Measurements from ENCODE around the gene SLC35F5. TPM values are rescaled to one million over a fixed set of nuclear protein-coding genes. Genes with fewer than 3 reads are reported as not detected.
A peak's percentile ranks its signal among the peaks of the same experiment; 100 is the strongest.

The SLC35F5 gene
- polyA plus RNA-seq, 2 of the 4 experiments (the other 2 are of a cell fraction): 45.6 to 86.6 TPM

DNA sequence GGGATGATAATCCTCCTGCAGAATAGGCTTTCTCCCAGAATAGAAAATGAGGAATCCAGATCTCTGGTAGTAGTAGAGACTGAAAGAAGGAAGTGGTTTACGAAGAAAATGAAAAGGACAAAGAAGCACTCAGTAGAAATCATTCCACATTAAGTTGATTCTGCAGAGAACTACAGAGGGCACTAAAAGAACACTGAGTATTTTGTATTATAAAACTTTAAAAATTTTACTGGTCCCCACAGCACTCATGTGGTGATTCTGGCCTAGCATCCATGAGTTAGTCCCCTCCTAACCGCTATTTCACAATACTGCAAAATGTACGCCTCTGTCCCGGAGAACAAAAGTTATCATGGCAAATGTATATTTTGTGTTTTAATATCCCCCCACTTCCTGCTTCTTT, 42.9 kb upstream of the SLC35F5 start:
- Histone ChIP-seq H3K27ac (no peak overlapping the region), H3K4me2 (no peak overlapping the region), H3K9me3 (no peaks in the 10 kb centered on the region), H3K4me1 (peaks cover 12% of the 10 kb centered on the region), H3K4me3 (no peak overlapping the region)
- ChIA-PET CTCF (no interaction called here), POLR2A (no interaction called here)
- WGBS (ENCODE audit: missing lambda C conversion rate): 94% methylated on average over 4 of the region's 4 CpGs
- TF ChIP-seq, protein P1, sequence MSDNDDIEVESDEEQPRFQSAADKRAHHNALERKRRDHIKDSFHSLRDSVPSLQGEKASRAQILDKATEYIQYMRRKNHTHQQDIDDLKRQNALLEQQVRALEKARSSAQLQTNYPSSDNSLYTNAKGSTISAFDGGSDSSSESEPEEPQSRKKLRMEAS (IDR thresholded peaks at IDR 0.05): no peak
- TF ChIP-seq ESRRA (IDR thresholded peaks at IDR 0.05; ENCODE audit: borderline replicate concordance, low read length) (no peak), NR3C1 (IDR thresholded peaks at IDR 0.05) (no peak), CEBPB (IDR thresholded peaks at IDR 0.05) (no peak), SMC3 (IDR thresholded peaks at IDR 0.05) (0 out of 3 replicates have a peak, but pooled peaks have one; percentile 14), RARB (CRISPR knock-in tag; IDR thresholded peaks at IDR 0.05) (no peak), KDM1A (IDR thresholded peaks at IDR 0.05; ENCODE audit: low read depth) (no peak), ZFP36 (IDR thresholded peaks at IDR 0.05; ENCODE audit: borderline replicate concordance, partially characterized antibody) (no peak), RAD21 (conservative IDR thresholded peaks at IDR 0.05 in 1 of 2, IDR thresholded peaks at IDR 0.05 in 1 of 2) (peak in 1 of 2 experiments; percentile 27; a peak in 1 of 5 replicates), PHF8 (IDR thresholded peaks at IDR 0.05; ENCODE audit: borderline replicate concordance, low read depth) (no peak), FOSB (CRISPR knock-in tag; IDR thresholded peaks at IDR 0.05) (no peak)
- TF ChIP-seq, protein P2, sequence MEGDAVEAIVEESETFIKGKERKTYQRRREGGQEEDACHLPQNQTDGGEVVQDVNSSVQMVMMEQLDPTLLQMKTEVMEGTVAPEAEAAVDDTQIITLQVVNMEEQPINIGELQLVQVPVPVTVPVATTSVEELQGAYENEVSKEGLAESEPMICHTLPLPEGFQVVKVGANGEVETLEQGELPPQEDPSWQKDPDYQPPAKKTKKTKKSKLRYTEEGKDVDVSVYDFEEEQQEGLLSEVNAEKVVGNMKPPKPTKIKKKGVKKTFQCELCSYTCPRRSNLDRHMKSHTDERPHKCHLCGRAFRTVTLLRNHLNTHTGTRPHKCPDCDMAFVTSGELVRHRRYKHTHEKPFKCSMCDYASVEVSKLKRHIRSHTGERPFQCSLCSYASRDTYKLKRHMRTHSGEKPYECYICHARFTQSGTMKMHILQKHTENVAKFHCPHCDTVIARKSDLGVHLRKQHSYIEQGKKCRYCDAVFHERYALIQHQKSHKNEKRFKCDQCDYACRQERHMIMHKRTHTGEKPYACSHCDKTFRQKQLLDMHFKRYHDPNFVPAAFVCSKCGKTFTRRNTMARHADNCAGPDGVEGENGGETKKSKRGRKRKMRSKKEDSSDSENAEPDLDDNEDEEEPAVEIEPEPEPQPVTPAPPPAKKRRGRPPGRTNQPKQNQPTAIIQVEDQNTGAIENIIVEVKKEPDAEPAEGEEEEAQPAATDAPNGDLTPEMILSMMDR (IDR thresholded peaks at IDR 0.05): 0 out of 3 replicates have a peak, but pooled peaks have one; percentile 20
- TF ChIP-seq, protein P3, sequence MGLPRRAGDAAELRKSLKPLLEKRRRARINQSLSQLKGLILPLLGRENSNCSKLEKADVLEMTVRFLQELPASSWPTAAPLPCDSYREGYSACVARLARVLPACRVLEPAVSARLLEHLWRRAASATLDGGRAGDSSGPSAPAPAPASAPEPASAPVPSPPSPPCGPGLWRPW (IDR thresholded peaks at IDR 0.05): no peak
- FAIRE-seq (no peak), DNase-seq (ENCODE audit: low read depth in 1 of 2, low spot score in 1 of 2) (no peak), ATAC-seq (no peak)

DNA sequence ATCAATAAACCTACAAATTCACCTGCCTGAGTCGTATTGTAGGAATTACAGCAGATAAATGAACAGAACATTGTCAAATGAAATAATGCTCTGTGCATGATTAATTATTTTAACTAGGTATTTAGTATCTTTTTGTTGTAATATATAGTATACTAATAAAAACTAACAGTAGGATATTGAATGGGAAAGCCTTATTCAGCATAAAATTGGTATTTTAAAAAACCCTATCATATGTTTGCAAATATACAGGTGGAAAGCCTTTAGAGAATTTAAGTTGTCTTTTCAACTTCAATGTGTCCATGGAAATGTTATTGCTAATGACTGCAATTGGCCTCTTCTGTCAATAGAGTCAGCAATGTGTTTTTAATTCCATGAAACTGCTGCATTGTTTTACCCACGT, 40.8 kb upstream of the SLC35F5 start:
- no peak overlapping the region for H3K4me3 ChIP-seq
- ChIA-PET POLR2A (no interaction called here), CTCF (interaction anchor here (0.6 kb wide), 1 partner anchor 755 kb away, joined by 3 read pairs; no protein-coding TSS in a partner anchor)
- WGBS (ENCODE audit: missing lambda C conversion rate): 56% methylated on average over 2 of the region's 2 CpGs
- FAIRE-seq (no peak), ATAC-seq (no peak), DNase-seq (ENCODE audit: low read depth in 1 of 2, low spot score in 1 of 2) (no peak)
- no peak overlapping the region for H3K27ac ChIP-seq
- H3K9me3 ChIP-seq: no peaks in the 10 kb centered on the region
- TF ChIP-seq MAFK (IDR thresholded peaks at IDR 0.05; ENCODE audit: partially characterized antibody) (peak; percentile 49), ZFP36 (IDR thresholded peaks at IDR 0.05; ENCODE audit: borderline replicate concordance, partially characterized antibody) (no peak)
- H3K4me1 ChIP-seq: peaks cover 14% of the 10 kb centered on the region
- H3K4me2 ChIP-seq: no peak overlapping the region

DNA sequence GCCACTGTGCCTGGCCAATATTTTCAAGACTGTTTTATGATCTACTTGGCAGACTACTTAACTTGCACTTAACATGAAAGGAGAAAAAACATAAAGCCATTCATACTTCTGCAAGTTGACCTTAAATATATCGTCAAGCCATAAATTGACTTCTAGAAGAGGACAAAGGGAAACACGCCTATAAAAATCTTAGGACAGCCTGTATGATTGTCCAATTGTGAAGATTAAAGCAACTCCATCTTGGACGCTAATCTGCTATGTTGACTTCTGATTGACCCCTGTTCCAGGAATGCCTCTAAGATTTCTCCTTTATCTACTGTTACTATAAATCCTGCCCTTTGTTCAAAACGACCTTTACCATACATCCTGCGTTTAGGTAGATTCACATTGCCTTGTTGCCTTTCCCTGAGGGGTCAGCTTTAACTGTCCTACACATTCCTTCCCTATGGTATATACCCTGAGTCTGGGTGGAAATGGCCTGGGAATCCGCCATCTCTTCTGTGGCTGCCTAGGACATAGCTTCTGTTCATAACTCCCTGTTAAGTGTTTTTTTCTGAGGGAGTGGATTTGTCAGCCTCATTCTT, 40.2 kb upstream of the SLC35F5 start:
- ATAC-seq (no peak), FAIRE-seq (no peak), DNase-seq (ENCODE audit: low read depth in 1 of 2, low spot score in 1 of 2) (no peak)
- WGBS (ENCODE audit: missing lambda C conversion rate): 78% methylated on average over 6 of the region's 6 CpGs
- ChIA-PET POLR2A (no interaction called here), CTCF (no interaction called here)
- no peak overlapping the region for H3K4me2 ChIP-seq
- no peak for TF ChIP-seq SREBF2 (IDR thresholded peaks at IDR 0.05)
- no peak for TF ChIP-seq BHLHE40 (IDR thresholded peaks at IDR 0.05; ENCODE audit: low read depth, low read length)
- TF ChIP-seq CHD2 (IDR thresholded peaks at IDR 0.05; ENCODE audit: low read length, partially characterized antibody): no peak
- TF ChIP-seq, protein P4, sequence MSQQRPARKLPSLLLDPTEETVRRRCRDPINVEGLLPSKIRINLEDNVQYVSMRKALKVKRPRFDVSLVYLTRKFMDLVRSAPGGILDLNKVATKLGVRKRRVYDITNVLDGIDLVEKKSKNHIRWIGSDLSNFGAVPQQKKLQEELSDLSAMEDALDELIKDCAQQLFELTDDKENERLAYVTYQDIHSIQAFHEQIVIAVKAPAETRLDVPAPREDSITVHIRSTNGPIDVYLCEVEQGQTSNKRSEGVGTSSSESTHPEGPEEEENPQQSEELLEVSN (IDR thresholded peaks at IDR 0.05; ENCODE audit: borderline replicate concordance, low read depth): no peak
- TF ChIP-seq, protein P5, sequence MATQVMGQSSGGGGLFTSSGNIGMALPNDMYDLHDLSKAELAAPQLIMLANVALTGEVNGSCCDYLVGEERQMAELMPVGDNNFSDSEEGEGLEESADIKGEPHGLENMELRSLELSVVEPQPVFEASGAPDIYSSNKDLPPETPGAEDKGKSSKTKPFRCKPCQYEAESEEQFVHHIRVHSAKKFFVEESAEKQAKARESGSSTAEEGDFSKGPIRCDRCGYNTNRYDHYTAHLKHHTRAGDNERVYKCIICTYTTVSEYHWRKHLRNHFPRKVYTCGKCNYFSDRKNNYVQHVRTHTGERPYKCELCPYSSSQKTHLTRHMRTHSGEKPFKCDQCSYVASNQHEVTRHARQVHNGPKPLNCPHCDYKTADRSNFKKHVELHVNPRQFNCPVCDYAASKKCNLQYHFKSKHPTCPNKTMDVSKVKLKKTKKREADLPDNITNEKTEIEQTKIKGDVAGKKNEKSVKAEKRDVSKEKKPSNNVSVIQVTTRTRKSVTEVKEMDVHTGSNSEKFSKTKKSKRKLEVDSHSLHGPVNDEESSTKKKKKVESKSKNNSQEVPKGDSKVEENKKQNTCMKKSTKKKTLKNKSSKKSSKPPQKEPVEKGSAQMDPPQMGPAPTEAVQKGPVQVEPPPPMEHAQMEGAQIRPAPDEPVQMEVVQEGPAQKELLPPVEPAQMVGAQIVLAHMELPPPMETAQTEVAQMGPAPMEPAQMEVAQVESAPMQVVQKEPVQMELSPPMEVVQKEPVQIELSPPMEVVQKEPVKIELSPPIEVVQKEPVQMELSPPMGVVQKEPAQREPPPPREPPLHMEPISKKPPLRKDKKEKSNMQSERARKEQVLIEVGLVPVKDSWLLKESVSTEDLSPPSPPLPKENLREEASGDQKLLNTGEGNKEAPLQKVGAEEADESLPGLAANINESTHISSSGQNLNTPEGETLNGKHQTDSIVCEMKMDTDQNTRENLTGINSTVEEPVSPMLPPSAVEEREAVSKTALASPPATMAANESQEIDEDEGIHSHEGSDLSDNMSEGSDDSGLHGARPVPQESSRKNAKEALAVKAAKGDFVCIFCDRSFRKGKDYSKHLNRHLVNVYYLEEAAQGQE (IDR thresholded peaks at IDR 0.05): no peak
- no peaks in the 10 kb centered on the region for H3K9me3 ChIP-seq
- no peak overlapping the region for H3K4me3 ChIP-seq
- no peak overlapping the region for H3K27ac ChIP-seq
- peaks cover 18% of the 10 kb centered on the region for H3K4me1 ChIP-seq

Measured in A549 (cell line).